ENCODE data around the gene LATS1. TPM values are rescaled to one million over a fixed set of nuclear protein-coding genes. Genes with fewer than 3 reads are reported as not detected.

Gene LATS1
- total RNA-seq, 1 donor from 2014 or later = 27.9 TPM

DNA sequence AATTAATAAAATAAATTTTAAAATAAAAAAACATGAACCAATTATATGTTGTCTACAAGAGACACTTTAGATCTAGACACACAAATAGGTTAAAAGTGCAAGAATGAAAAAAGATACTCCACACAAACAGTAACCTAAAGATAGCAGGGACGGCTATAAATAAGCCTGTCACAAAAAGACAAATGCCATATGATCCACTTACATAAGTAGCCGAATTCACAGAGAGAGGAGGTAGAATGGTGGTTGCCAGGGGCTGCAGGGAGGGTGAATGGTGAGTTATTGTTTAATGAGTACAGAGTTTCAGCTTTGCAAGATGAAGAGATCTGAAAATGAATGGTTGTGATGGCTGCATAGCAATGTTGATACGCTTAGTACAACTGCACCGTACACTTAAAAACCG lies 102.1 kb downstream of the LATS1 start:
- Histone ChIP-seq H3K36me3 (ENCODE audit: insufficient read depth, low read length) (peaks cover 2% of the 10 kb centered on the region), H3K27me3 (ENCODE audit: insufficient read depth, low read length) (no peaks in the 10 kb centered on the region), H3K27ac (ENCODE audit: low read depth, low read length) (no peak overlapping the region), H3K9me3 (ENCODE audit: insufficient read depth, low read depth, low read length) (no peaks in the 10 kb centered on the region), H4K20me1 (ENCODE audit: insufficient read depth, low read length) (no peaks in the 10 kb centered on the region), H3K4me3 (ENCODE audit: insufficient read depth, low read depth, low read length) (no peak overlapping the region), H3K4me1 (ENCODE audit: insufficient read depth, low read length) (no peaks in the 10 kb centered on the region), H3K79me2 (ENCODE audit: insufficient read depth, low read length) (no peaks in the 10 kb centered on the region), H2AFZ (ENCODE audit: low read depth, low read length) (no peak overlapping the region), H3K9ac (ENCODE audit: low read length) (no peak overlapping the region), H3K4me2 (ENCODE audit: low read length) (no peak overlapping the region)
- TF ChIP-seq, protein P1, sequence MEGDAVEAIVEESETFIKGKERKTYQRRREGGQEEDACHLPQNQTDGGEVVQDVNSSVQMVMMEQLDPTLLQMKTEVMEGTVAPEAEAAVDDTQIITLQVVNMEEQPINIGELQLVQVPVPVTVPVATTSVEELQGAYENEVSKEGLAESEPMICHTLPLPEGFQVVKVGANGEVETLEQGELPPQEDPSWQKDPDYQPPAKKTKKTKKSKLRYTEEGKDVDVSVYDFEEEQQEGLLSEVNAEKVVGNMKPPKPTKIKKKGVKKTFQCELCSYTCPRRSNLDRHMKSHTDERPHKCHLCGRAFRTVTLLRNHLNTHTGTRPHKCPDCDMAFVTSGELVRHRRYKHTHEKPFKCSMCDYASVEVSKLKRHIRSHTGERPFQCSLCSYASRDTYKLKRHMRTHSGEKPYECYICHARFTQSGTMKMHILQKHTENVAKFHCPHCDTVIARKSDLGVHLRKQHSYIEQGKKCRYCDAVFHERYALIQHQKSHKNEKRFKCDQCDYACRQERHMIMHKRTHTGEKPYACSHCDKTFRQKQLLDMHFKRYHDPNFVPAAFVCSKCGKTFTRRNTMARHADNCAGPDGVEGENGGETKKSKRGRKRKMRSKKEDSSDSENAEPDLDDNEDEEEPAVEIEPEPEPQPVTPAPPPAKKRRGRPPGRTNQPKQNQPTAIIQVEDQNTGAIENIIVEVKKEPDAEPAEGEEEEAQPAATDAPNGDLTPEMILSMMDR (IDR thresholded peaks at IDR 0.05; ENCODE audit: insufficient read depth, low read depth, low read length) = no peak
- no peak for TF ChIP-seq EZH2 (IDR thresholded peaks at IDR 0.05; ENCODE audit: insufficient read depth, low read length)
- H3K9me3 Mint-ChIP-seq (ENCODE audit: unreplicated experiment) = no peaks in the 10 kb centered on the region
- DNase-seq (ENCODE audit: low read depth) = no peak
- no peak overlapping the region for H3K27ac Mint-ChIP-seq (ENCODE audit: unreplicated experiment)
- H3K36me3 Mint-ChIP-seq (ENCODE audit: low read depth, unreplicated experiment) = peaks cover 20% of the 10 kb centered on the region
- H3K27me3 Mint-ChIP-seq (ENCODE audit: low read depth, unreplicated experiment) = no peaks in the 10 kb centered on the region
- peaks cover 6% of the 10 kb centered on the region for H3K4me1 Mint-ChIP-seq (ENCODE audit: low read depth, unreplicated experiment)
- H3K4me3 Mint-ChIP-seq (ENCODE audit: unreplicated experiment) = no peak overlapping the region
- FAIRE-seq = no peak

GRCh38 chr6:149614337-149614736 lies 103.6 kb downstream of the LATS1 start:
- H3K9me3 ChIP-seq (ENCODE audit: insufficient read depth, low read depth, low read length) = no peaks in the 10 kb centered on the region
- peaks cover 2% of the 10 kb centered on the region for H3K36me3 ChIP-seq (ENCODE audit: insufficient read depth, low read length)
- no peak overlapping the region for H3K27ac ChIP-seq (ENCODE audit: low read depth, low read length)
- no peaks in the 10 kb centered on the region for H3K27me3 ChIP-seq (ENCODE audit: insufficient read depth, low read length)
- H4K20me1 ChIP-seq (ENCODE audit: insufficient read depth, low read length) = no peaks in the 10 kb centered on the region
- no peak overlapping the region for H3K4me3 ChIP-seq (ENCODE audit: insufficient read depth, low read depth, low read length)
- peaks cover 6% of the 10 kb centered on the region for H3K4me1 Mint-ChIP-seq (ENCODE audit: low read depth, unreplicated experiment)
- H2AFZ ChIP-seq (ENCODE audit: low read depth, low read length) = no peak overlapping the region
- H3K36me3 Mint-ChIP-seq (ENCODE audit: low read depth, unreplicated experiment) = peaks cover 19% of the 10 kb centered on the region
- H3K9ac ChIP-seq (ENCODE audit: low read length) = no peak overlapping the region
- no peak overlapping the region for H3K4me3 Mint-ChIP-seq (ENCODE audit: unreplicated experiment)
- no peaks in the 10 kb centered on the region for H3K4me1 ChIP-seq (ENCODE audit: insufficient read depth, low read length)
- no peak overlapping the region for H3K4me2 ChIP-seq (ENCODE audit: low read length)
- peak overlapping the region; percentile 34 for H3K27ac Mint-ChIP-seq (ENCODE audit: unreplicated experiment)
- DNase-seq (ENCODE audit: low read depth) = peak; percentile 12
- no peaks in the 10 kb centered on the region for H3K9me3 Mint-ChIP-seq (ENCODE audit: unreplicated experiment)
- FAIRE-seq = no peak
- TF ChIP-seq EZH2 (IDR thresholded peaks at IDR 0.05; ENCODE audit: insufficient read depth, low read length) = no peak
- TF ChIP-seq, protein P1 (IDR thresholded peaks at IDR 0.05; ENCODE audit: insufficient read depth, low read depth, low read length) = no peak
- no peaks in the 10 kb centered on the region for H3K79me2 ChIP-seq (ENCODE audit: insufficient read depth, low read length)
- H3K27me3 Mint-ChIP-seq (ENCODE audit: low read depth, unreplicated experiment) = no peaks in the 10 kb centered on the region

DNA sequence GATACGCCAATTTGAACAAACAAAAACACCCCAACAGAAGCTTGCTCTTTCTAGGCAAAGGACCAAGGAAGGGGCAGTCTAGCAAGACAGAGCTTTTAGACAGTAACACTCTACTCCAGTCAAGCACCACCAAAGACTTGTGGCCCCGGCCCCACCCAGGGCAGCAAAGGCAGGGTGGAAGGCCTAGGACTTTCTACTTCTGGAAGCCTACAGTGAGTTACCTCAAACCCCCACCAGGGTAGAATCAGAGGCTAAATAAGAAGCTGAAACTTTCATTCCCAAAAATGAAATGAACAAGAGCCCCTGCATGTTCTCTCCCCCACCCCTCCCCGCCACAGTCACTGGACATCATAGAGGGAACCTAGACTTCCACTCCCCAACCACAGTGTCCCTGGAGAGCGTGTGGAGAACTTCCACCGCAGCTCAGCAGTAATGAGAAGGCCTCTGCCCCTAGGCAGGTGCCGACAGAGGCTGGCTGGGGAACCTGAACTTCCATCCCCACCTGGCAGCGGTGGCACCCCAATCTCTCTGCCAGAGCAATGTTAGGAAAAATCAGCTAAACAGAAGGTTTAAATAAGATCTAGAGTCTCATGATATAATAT lies 109.4 kb downstream of the LATS1 start:
- Mint-ChIP-seq H3K27ac (ENCODE audit: unreplicated experiment) (no peak overlapping the region), H3K36me3 (ENCODE audit: low read depth, unreplicated experiment) (peaks cover 7% of the 10 kb centered on the region), H3K27me3 (ENCODE audit: low read depth, unreplicated experiment) (no peaks in the 10 kb centered on the region), H3K4me1 (ENCODE audit: low read depth, unreplicated experiment) (no peaks in the 10 kb centered on the region), H3K9me3 (ENCODE audit: unreplicated experiment) (no peaks in the 10 kb centered on the region), H3K4me3 (ENCODE audit: unreplicated experiment) (no peak overlapping the region)
- H3K9me3 ChIP-seq (ENCODE audit: insufficient read depth, low read depth, low read length) = no peaks in the 10 kb centered on the region
- FAIRE-seq (no peak), DNase-seq (ENCODE audit: low read depth) (no peak)
- no peak overlapping the region for H3K9ac ChIP-seq (ENCODE audit: low read length)
- no peaks in the 10 kb centered on the region for H3K4me1 ChIP-seq (ENCODE audit: insufficient read depth, low read length)
- no peaks in the 10 kb centered on the region for H3K79me2 ChIP-seq (ENCODE audit: insufficient read depth, low read length)
- no peak overlapping the region for H3K4me3 ChIP-seq (ENCODE audit: insufficient read depth, low read depth, low read length)
- H3K36me3 ChIP-seq (ENCODE audit: insufficient read depth, low read length) = no peaks in the 10 kb centered on the region
- H3K4me2 ChIP-seq (ENCODE audit: low read length) = no peak overlapping the region
- no peak for TF ChIP-seq EZH2 (IDR thresholded peaks at IDR 0.05; ENCODE audit: insufficient read depth, low read length)
- TF ChIP-seq, protein P1 (IDR thresholded peaks at IDR 0.05; ENCODE audit: insufficient read depth, low read depth, low read length) = no peak
- no peaks in the 10 kb centered on the region for H4K20me1 ChIP-seq (ENCODE audit: insufficient read depth, low read length)
- H3K27ac ChIP-seq (ENCODE audit: low read depth, low read length) = no peak overlapping the region
- H3K27me3 ChIP-seq (ENCODE audit: insufficient read depth, low read length) = no peaks in the 10 kb centered on the region
- H2AFZ ChIP-seq (ENCODE audit: low read depth, low read length) = no peak overlapping the region
